Prostate gland (tissue), 2 donors: ENCODE data around the gene COTL1. TPM values are rescaled to one million over a fixed set of nuclear protein-coding genes. Genes with fewer than 3 reads are reported as not detected.
"Not testable (repeated sequence)": the region's sequence is repeated elsewhere in the genome, so short reads cannot be mapped to it uniquely, and the experiment has no call there.

ENCODE experiments used
- DNase-seq: peaks from one replicate; pipeline ENCODE4 v3.0.0-alpha.2; 2019; ENCODE audit warnings: low spot score
- H3K27ac ChIP-seq, 2 donors: fragments of 200-600 bp; sonication (generic); 2 replicates each; pipeline ENCODE4 v1.5.1; 2017 to 2019
- H3K27me3 ChIP-seq: fragments of 200-600 bp; sonication (generic); replicated peaks from 2 replicates; pipeline ENCODE4 v1.5.1; 2019; ENCODE audit not compliant: insufficient read depth
- H3K36me3 ChIP-seq, 2 donors: fragments of 200-600 bp; sonication (generic); 1 replicate in 1 of 2; 2 replicates in 1 of 2; pipeline versions ENCODE4 v1.5.1 to v1.8.1; 2017 to 2019
- H3K4me1 ChIP-seq: fragments of 200-600 bp; sonication (generic); replicated peaks from 2 replicates; pipeline ENCODE4 v1.5.1; 2019
- H3K4me3 ChIP-seq, 2 donors: fragments of 200-600 bp; sonication (generic); 2 replicates each; pipeline ENCODE4 v1.5.1; 2017 to 2019
- H3K9me3 ChIP-seq: fragments of 200-600 bp; sonication (generic); 2 replicates; pipeline ENCODE4 v1.5.1; 2017
- POLR2A ChIP-seq: fragments of 450-650 bp; IDR thresholded peaks from one replicate; pipeline ENCODE4 v1.6.1; 2016; ENCODE audit warnings: antibody characterized with exemption, mild to moderate bottlenecking
- POLR2AphosphoS5 ChIP-seq: sonication (generic); formaldehyde crosslinking; IDR thresholded peaks from one replicate; pipeline ENCODE4 v1.6.1; 2017; ENCODE audit warnings: antibody characterized with exemption
- WGBS: methylation state at CpG from one replicate; pipeline ENCODE4 v1.1.5; 2018; 5-methylcytosine and 5-hydroxymethylcytosine counted together
- intact Hi-C: fragments of 100-400 bp; cut with DNase I; formaldehyde crosslinking; loops from one replicate; pipeline ENCODE4 v1.14.2; 2022
- total RNA-seq, 2 donors: library from RNA; depleted of rRNA; stranded (reverse); fragments of >200 nt; gene quantifications; one replicate each; pipeline ENCODE4 v1.1.0, GENCODE V29; 2016
- TF ChIP-seq, protein P1 (sequence below), 4 experiments: fragments of 200-600 bp in 2 of 4; fragments of 450-650 bp in 2 of 4; sonication (generic) in 2 of 4; IDR thresholded peaks; 1 replicate in 3 of 4; 2 replicates in 1 of 4; pipeline ENCODE4 v1.5.1; 2016 to 2019; ENCODE audit warnings: antibody characterized with exemption in 4 of 4, mild to moderate bottlenecking in 2 of 4, moderate library complexity in 2 of 4

The COTL1 gene
- total RNA-seq, 2 donors from 2014 or later = 46.8 to 110 TPM

DNA sequence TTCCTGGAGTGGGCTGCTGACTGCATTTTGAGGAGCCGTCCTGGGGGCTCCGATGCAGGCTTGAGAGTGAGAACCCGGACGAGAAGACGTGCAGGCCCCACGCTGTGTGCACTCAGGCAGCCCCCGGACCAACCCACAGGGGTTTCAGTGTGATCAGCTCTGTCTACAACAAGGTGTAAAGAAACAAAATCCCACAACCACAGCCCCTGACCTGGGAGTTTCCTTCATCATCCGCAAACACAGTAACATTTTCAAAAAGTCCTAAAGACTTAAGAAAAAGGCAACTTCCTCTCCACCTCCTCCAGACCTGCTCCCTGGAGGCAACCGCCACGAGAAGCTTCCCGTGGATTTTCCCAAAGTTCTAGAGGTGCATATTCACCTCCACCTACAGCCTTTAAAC, 98.0 kb downstream of the COTL1 start:
- TF ChIP-seq, protein P1, sequence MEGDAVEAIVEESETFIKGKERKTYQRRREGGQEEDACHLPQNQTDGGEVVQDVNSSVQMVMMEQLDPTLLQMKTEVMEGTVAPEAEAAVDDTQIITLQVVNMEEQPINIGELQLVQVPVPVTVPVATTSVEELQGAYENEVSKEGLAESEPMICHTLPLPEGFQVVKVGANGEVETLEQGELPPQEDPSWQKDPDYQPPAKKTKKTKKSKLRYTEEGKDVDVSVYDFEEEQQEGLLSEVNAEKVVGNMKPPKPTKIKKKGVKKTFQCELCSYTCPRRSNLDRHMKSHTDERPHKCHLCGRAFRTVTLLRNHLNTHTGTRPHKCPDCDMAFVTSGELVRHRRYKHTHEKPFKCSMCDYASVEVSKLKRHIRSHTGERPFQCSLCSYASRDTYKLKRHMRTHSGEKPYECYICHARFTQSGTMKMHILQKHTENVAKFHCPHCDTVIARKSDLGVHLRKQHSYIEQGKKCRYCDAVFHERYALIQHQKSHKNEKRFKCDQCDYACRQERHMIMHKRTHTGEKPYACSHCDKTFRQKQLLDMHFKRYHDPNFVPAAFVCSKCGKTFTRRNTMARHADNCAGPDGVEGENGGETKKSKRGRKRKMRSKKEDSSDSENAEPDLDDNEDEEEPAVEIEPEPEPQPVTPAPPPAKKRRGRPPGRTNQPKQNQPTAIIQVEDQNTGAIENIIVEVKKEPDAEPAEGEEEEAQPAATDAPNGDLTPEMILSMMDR (IDR thresholded peaks at IDR 0.05) = no peak
- TF ChIP-seq POLR2A = no peak
- TF ChIP-seq POLR2AphosphoS5 = no peak
- 80% methylated on average over 11 of the region's 11 CpGs for WGBS
- H3K4me1 ChIP-seq = no peaks in the 10 kb centered on the region
- intact Hi-C loops = loop anchor here (10.0 kb wide), 1 partner anchor 435 kb away; no protein-coding TSS in a partner anchor
- no peaks in the 10 kb centered on the region for H3K9me3 ChIP-seq
- H3K4me3 ChIP-seq = no peak overlapping the region
- no peaks in the 10 kb centered on the region for H3K36me3 ChIP-seq
- no peaks in the 10 kb centered on the region for H3K27me3 ChIP-seq
- H3K27ac ChIP-seq = no peak overlapping the region
- no peak for DNase-seq

- no peak overlapping the region for H3K4me3 ChIP-seq
- intact Hi-C loops = loop anchor here (10.0 kb wide), 1 partner anchor 436 kb away; no protein-coding TSS in a partner anchor
- no peaks in the 10 kb centered on the region for H3K4me1 ChIP-seq
- 81% methylated on average over 17 of the region's 17 CpGs for WGBS
- DNase-seq = no peak
- no peaks in the 10 kb centered on the region for H3K9me3 ChIP-seq
- no peaks in the 10 kb centered on the region for H3K27me3 ChIP-seq
- H3K27ac ChIP-seq = no peak overlapping the region
- TF ChIP-seq, protein P1 (IDR thresholded peaks at IDR 0.05) = no peak
- TF ChIP-seq POLR2AphosphoS5 (no peak), POLR2A (no peak)
- no peaks in the 10 kb centered on the region for H3K36me3 ChIP-seq
Observed at GRCh38 chr16:84518804-84519341, 99.0 kb downstream of the COTL1 start.

- not testable (repeated sequence) for DNase-seq, H3K9me3 ChIP-seq, H3K4me1 ChIP-seq, H3K36me3 ChIP-seq, H3K4me3 ChIP-seq, H3K27ac ChIP-seq, H3K27me3 ChIP-seq
- 100% methylated on average over 3 of the region's 3 CpGs for WGBS
- intact Hi-C loops = loop anchor here (10.0 kb wide), 1 partner anchor 437 kb away; no protein-coding TSS in a partner anchor
Observed at GRCh38 chr16:84518220-84518619, 99.7 kb downstream of the COTL1 start.

DNA sequence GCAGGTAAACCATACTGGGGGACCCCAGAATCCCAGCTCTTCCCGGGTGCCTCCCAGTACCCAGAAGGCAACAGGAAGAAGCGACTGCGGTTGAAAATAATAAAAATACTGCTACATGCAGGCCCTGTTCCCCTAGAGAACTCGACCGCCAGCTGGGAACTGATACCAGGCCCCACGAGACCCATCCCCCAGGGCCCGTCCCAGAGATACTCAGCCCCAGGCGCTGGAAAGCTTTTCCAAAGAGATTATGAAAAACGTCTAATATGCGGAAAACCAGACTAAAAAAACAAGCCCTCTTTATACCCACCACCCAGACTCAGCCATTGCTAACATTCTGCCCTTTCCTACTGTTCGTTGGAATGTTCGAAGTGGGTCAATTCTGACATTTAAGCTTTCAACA, 100.5 kb downstream of the COTL1 start:
- intact Hi-C loops = loop anchor here (10.0 kb wide), 1 partner anchor 437 kb away; no protein-coding TSS in a partner anchor
- Histone ChIP-seq H3K4me1 (no peaks in the 10 kb centered on the region), H3K36me3 (no peaks in the 10 kb centered on the region), H3K9me3 (no peaks in the 10 kb centered on the region), H3K4me3 (no peak overlapping the region), H3K27me3 (no peaks in the 10 kb centered on the region), H3K27ac (no peak overlapping the region)
- 88% methylated on average over 12 of the region's 12 CpGs for WGBS
- TF ChIP-seq POLR2AphosphoS5 (no peak), POLR2A (no peak)
- TF ChIP-seq, protein P1 (IDR thresholded peaks at IDR 0.05) = no peak
- DNase-seq = no peak

Other genes starting within 250 kb of the COTL1 start
- 10 to 100 TPM; 43.7 to 56.1 TPM for gene ATP2C2, start 249.5 kb downstream of the COTL1 start, total RNA-seq
- 10 to 100 TPM; 12.4 to 13.7 TPM for gene MEAK7, start 113.4 kb downstream of the COTL1 start, total RNA-seq
- gene KLHL36, start 30.4 kb upstream of the COTL1 start, total RNA-seq = 100 to 1,000 TPM in 1 of 2 donors, 10 to 100 TPM in 1; 57.1 to 106 TPM
- 10 to 100 TPM; 57.4 to 95.7 TPM for gene USP10, start 81.9 kb upstream of the COTL1 start, total RNA-seq
- 100 to 1,000 TPM; 186 to 226 TPM for gene CRISPLD2, start 201.9 kb upstream of the COTL1 start, total RNA-seq